Hepatocyte (in vitro differentiated cells): ENCODE measurements around the gene CDC25C. TPM values are rescaled to one million over a fixed set of nuclear protein-coding genes. Genes with fewer than 3 reads are reported as not detected.

Source experiments
- DNase-seq: peaks from one replicate; pipeline ENCODE4 v3.0.0-alpha.2; 2016; ENCODE audit warnings: low spot score
- H2AFZ ChIP-seq: fragments of 200-600 bp; sonication (generic); 2 replicates; pipeline ENCODE4 v1.6.0; 2016; ENCODE audit warnings: antibody characterized with exemption, mild to moderate bottlenecking
- H3K27ac ChIP-seq: fragments of 200-600 bp; sonication (generic); 2 replicates; pipeline ENCODE4 v1.5.1; 2016; ENCODE audit warnings: mild to moderate bottlenecking
- H3K27me3 ChIP-seq: fragments of 200-600 bp; sonication (generic); 2 replicates; pipeline ENCODE4 v1.6.1; 2016
- H3K36me3 ChIP-seq: fragments of 200-600 bp; sonication (generic); replicated peaks from 2 replicates; pipeline ENCODE4 v1.5.1; 2016; ENCODE audit warnings: low read depth; ENCODE audit not compliant: insufficient read depth
- H3K4me1 ChIP-seq: fragments of 200-600 bp; sonication (generic); 2 replicates; pipeline ENCODE4 v1.5.1; 2016; ENCODE audit warnings: mild to moderate bottlenecking, moderate library complexity; ENCODE audit not compliant: insufficient read depth
- H3K4me2 ChIP-seq: fragments of 200-600 bp; sonication (generic); 2 replicates; pipeline ENCODE4 v1.6.0; 2016
- H3K4me3 ChIP-seq: fragments of 200-600 bp; sonication (generic); 2 replicates; pipeline ENCODE4 v1.5.1; 2016; ENCODE audit warnings: mild to moderate bottlenecking
- H3K79me2 ChIP-seq: fragments of 200-600 bp; sonication (generic); 2 replicates; pipeline ENCODE4 v1.6.0; 2017; ENCODE audit warnings: mild to moderate bottlenecking
- H3K9me2 ChIP-seq: fragments of 200-600 bp; sonication (generic); replicated peaks from 2 replicates; pipeline ENCODE4 v1.6.0; 2017; ENCODE audit warnings: mild to moderate bottlenecking; ENCODE audit not compliant: insufficient read depth
- H3K9me3 ChIP-seq: fragments of 200-600 bp; sonication (generic); 2 replicates; pipeline ENCODE4 v1.5.1; 2016; ENCODE audit warnings: low read depth, mild to moderate bottlenecking
- H4K20me1 ChIP-seq: fragments of 200-600 bp; sonication (generic); 2 replicates; pipeline ENCODE4 v1.6.0; 2016; ENCODE audit warnings: mild to moderate bottlenecking; ENCODE audit not compliant: insufficient read depth, poor library complexity, severe bottlenecking
- EZH2 ChIP-seq: fragments of 200-600 bp; sonication (generic); IDR thresholded peaks from 2 replicates; pipeline ENCODE4 v1.6.1; 2016; ENCODE audit warnings: antibody characterized with exemption, mild to moderate bottlenecking, borderline replicate concordance
- EZH2phosphoT487 ChIP-seq: fragments of 200-600 bp; sonication (generic); IDR thresholded peaks from one replicate; pipeline ENCODE4 v1.6.1; 2018; ENCODE audit warnings: antibody characterized with exemption, mild to moderate bottlenecking, low read depth, moderate library complexity; ENCODE audit not compliant: unreplicated experiment, severe bottlenecking
- WGBS: methylation state at CpG from one replicate; pipeline ENCODE4 v1.1.6; 2016; ENCODE audit warnings: low lambda C conversion rate; ENCODE audit errors: missing lambda C conversion rate; 5-methylcytosine and 5-hydroxymethylcytosine counted together
- polyA plus RNA-seq: library from polyadenylated mRNA; unstranded; fragments of >200 nt; fragmentation: Nextera tagmentation; extraction: Ambion mirVana; gene quantifications from 2 replicates; pipeline ENCODE4 v1.2.1, GENCODE V29; 2016
- total RNA-seq: library from RNA; depleted of rRNA; stranded (reverse); fragments of >200 nt; gene quantifications from 2 replicates; pipeline ENCODE4 v1.2.3, GENCODE V29; 2014
- TF ChIP-seq, protein P1 (sequence below): fragments of 200-600 bp; sonication (generic); IDR thresholded peaks from 2 replicates; pipeline ENCODE4 v1.5.1; 2016; ENCODE audit warnings: antibody characterized with exemption, mild to moderate bottlenecking; ENCODE audit not compliant: poor library complexity

The CDC25C gene
- total and polyA plus RNA-seq, 2 experiments from 2014 or later, result 1.6 to 3.7 TPM

DNA sequence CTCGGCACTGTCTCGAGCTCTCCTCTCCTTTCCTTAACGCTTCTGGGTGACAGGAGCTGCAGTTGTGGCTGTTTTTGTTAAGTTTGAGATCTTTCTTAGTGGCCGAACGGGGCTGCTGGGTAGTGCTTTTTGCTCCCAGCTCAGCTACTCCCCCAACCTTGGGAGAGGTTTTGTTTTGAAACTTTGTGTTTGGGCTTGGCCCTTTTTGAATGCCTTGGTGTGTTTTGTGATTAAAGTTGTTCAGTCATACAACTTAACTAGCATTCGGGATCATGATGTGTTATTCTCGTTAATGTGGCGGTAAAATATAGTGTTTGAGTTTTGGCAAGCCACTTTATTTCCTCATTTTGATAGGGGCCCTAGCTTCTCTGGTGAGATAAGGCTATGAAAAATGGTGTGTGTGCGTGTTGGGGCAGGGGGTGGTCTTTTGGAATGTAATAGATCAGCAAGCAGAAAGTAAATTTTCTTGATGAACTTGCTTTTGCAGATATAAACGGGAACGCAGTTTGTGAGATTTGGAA, 22.0 kb upstream of the CDC25C start:
- Histone ChIP-seq H3K9me2 (no peaks in the 10 kb centered on the region), H3K9me3 (no peaks in the 10 kb centered on the region), H3K27me3 (no peaks in the 10 kb centered on the region), H2AFZ (peak overlapping the region; percentile 82), H3K4me1 (peaks cover 12% of the 10 kb centered on the region), H3K4me2 (peak overlapping the region; percentile 90), H3K79me2 (peaks cover 57% of the 10 kb centered on the region), H3K36me3 (no peaks in the 10 kb centered on the region), H3K4me3 (peak overlapping the region; percentile 98), H4K20me1 (peaks cover 34% of the 10 kb centered on the region), H3K27ac (peak overlapping the region; percentile 99)
- TF ChIP-seq EZH2 (no peak), EZH2phosphoT487 (no peak)
- TF ChIP-seq, protein P1, sequence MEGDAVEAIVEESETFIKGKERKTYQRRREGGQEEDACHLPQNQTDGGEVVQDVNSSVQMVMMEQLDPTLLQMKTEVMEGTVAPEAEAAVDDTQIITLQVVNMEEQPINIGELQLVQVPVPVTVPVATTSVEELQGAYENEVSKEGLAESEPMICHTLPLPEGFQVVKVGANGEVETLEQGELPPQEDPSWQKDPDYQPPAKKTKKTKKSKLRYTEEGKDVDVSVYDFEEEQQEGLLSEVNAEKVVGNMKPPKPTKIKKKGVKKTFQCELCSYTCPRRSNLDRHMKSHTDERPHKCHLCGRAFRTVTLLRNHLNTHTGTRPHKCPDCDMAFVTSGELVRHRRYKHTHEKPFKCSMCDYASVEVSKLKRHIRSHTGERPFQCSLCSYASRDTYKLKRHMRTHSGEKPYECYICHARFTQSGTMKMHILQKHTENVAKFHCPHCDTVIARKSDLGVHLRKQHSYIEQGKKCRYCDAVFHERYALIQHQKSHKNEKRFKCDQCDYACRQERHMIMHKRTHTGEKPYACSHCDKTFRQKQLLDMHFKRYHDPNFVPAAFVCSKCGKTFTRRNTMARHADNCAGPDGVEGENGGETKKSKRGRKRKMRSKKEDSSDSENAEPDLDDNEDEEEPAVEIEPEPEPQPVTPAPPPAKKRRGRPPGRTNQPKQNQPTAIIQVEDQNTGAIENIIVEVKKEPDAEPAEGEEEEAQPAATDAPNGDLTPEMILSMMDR, result no peak
- WGBS, result 4% methylated on average over 11 of the region's 11 CpGs
- DNase-seq, result no peak

DNA sequence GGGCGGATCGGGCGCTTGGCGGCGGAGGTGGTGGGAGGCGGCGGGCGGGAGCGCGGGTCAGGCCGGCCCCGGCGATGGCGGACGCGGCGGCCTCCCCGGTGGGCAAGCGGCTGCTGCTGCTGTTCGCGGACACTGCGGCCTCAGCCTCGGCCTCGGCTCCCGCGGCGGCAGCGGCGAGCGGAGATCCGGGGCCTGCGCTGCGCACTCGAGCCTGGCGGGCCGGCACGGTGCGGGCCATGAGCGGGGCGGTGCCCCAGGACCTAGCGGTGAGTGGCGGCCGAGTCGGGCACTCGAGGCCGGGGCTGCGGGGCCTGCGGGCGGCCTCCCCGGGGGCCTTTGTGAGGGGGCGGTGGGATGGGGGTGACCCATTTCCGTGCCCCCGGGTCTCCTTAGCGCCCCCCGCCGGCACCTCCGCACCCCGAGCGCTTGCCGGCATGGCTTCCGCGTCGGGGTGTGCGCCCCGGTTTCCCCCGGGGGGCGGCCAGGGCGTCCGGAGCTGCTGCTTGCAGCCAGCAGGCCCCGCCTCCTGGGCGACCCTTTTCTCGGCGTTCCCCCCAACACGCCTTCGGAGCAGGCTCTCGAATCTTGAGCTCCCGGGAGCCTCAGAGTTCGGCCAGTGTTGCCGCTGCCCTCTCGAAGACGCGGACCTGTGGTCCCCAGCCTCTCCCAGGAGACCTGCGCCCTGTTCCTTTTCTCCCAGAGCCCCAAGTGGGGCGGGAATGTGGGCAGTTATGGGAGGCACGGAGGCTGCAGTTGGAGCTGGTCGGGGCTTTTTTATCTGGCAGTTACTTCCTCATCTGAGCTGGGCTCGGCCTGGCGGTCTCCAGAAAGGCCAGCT, 21.3 kb upstream of the CDC25C start:
- Histone ChIP-seq H3K4me2 (peak overlapping the region; percentile 90), H3K36me3 (no peaks in the 10 kb centered on the region), H4K20me1 (peaks cover 30% of the 10 kb centered on the region), H3K4me3 (peak overlapping the region; percentile 98), H3K27me3 (no peaks in the 10 kb centered on the region), H3K27ac (peak overlapping the region; percentile 99), H3K4me1 (peaks cover 12% of the 10 kb centered on the region), H3K9me2 (no peaks in the 10 kb centered on the region), H2AFZ (peak overlapping the region; percentile 82), H3K9me3 (no peaks in the 10 kb centered on the region), H3K79me2 (peaks cover 50% of the 10 kb centered on the region)
- no peak for TF ChIP-seq EZH2phosphoT487
- TF ChIP-seq, protein P1, result peak; percentile 38
- no peak for TF ChIP-seq EZH2
- WGBS, result under 1% methylated on average over 33 of the region's 88 CpGs
- peak; percentile 77 for DNase-seq

DNA sequence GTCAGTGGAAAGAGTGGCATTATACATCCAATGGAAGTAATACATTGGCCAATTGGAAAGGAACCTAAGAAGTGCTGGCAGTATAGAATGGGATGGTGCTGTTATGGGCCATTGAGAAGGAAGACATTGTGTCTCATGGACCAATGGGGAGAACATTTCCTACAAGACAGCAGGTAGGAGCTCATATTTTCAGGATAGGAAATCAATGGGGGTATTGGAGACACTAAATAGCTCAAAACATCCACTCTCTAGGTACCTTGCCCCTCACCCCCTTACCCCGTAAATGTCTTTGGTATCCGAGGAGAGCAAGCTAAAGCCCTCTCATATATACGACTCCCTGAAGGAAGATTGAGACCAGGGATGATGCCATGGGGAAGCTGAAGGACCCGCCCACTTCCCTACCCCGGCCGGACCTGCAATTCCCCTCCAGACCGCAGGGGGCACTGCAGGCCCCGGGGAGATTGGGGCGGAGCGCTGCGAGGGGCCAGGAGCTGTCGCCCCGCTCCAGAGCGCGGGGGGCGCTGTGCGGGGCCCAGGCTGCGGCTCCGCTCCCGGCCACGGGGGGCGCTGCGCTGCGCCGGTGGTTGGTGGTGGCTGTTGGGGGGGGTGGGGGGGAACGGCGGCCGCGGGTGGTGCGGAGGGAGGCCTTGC, 20.6 kb upstream of the CDC25C start, which contains the start of gene KDM3B:
KDM3B (plus strand) TSS at position 615 of the 651 bp plus-strand sequence. CDS start 111 bp downstream, outside the sequence.
- Histone ChIP-seq H3K36me3 (no peaks in the 10 kb centered on the region), H3K4me2 (peak within 1 kb of the TSS; percentile 90), H3K9me3 (no peaks in the 10 kb centered on the region), H3K27me3 (no peaks in the 10 kb centered on the region), H3K9me2 (no peaks in the 10 kb centered on the region), H2AFZ (peak within 1 kb of the TSS; percentile 82), H3K4me3 (peak within 1 kb of the TSS; percentile 98), H3K79me2 (peaks cover 43% of the 10 kb centered on the region), H3K27ac (peak within 1 kb of the TSS; percentile 99), H4K20me1 (peaks cover 22% of the 10 kb centered on the region), H3K4me1 (peaks cover 12% of the 10 kb centered on the region)
- peak; percentile 93 for DNase-seq
- no peak for TF ChIP-seq EZH2phosphoT487
- no peak for TF ChIP-seq EZH2
- TF ChIP-seq, protein P1, result peak; percentile 99
- 15% methylated on average over 14 of the region's 30 CpGs for WGBS
